Activated CD4-positive, alpha-beta T cell treated with anti-CD3 and anti-CD28 coated beads, Interleukin-2, amount 50 U/mL, for 24 hours (primary cell): ENCODE results near the gene KLHL22.
"Not testable (repeated sequence)": the region's sequence is repeated elsewhere in the genome, so short reads cannot be mapped to it uniquely, and the experiment has no call there.

ENCODE experiments used
- DNase-seq, 2 donors: peaks; one replicate each; pipeline ENCODE4 v3.0.0-alpha.2; 2020; ENCODE audit warnings: low read depth in 1 of 2, low spot score in 1 of 2

Gene KLHL22

GRCh38 chr22:20422271-20423007 lies 73.2 kb downstream of the KLHL22 start:
- no peak for DNase-seq

DNA sequence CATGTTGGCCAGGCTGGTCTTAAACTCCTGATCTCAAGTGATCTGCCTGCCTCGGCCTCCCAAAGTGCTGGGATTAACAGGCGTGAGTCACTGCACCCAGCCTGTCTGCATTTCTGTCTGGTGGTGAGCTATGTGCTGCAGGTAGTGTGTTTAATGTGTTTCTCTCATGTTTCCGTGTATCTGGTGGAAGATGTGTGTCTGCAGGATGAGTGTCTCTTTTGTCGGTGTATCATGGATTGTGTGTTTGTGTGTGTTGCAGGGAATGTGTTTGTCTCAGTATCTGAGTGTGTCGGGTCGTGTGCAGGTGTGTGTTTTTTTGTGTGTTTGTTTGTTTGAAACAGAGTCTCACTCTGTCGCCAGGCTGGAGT lies 74.1 kb downstream of the KLHL22 start:
- no peak for DNase-seq

DNA sequence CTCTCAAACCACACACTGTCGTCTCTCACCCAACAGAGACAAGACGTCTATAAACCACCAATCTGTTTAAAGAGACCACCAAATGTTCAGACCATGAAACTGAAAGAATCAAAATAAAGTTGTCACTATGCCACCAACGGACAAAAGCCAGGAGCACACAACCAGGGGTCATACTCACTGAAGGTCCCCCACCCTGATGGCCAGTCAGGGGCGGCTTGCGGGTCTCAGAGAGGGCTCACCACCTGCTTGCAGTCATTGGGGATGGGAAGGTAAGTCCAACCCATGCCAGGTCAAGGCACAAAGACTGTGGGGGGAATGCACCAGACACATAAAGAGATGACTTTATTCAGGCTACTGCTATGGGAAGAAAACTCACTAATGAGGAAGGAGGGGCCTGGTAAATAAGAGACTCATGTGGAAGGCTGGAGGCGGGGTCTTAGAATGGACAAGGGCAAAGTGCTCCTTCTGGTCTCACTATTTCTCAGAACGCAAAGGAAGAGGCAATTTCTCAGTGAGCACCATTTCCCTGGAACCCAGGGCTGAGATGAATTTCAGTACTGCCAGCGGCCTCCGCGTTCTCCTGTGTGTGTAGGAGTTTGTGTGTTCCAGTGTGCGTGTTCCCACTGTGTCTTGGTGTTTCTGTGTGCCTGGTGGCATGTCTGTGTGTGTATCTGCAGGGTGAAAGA lies 75.3 kb downstream of the KLHL22 start:
- no peak for DNase-seq

- DNase-seq, result no peak
Measured at GRCh38 chr22:20419664-20419951, 76.0 kb downstream of the KLHL22 start.

DNA sequence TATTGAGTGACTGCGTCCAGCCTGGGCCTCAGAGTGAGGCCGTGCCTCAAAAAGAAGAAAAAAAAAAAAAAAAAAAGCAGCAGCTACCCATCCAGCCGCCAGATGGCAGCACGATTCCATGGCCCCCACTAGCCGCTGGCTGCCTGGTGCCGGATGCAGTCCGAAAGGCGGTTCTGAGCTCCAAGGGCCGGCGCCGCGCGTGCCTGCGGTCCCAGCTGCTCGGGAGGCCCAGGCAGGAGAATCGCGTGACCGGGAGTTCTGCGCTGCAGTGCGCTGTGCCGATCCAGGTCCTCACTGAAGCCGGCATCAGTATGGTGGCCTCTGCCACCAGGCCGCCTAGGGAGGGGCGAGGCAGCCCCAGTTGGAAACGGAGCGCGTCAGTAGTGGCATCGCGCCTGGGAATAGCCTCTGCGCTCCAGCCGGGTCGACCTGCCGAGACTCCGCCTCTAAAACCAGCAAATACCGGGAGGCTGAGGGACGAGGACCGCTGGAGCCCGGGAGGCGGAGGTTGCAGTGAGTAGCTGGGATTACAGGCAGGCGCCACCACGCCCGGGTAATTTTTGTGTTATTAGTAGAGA lies 77.3 kb downstream of the KLHL22 start:
- DNase-seq, result peak; percentile 48 to 55

- DNase-seq, result not testable (repeated sequence)
Measured at GRCh38 chr22:20415699-20416098, 79.9 kb downstream of the KLHL22 start.

DNA sequence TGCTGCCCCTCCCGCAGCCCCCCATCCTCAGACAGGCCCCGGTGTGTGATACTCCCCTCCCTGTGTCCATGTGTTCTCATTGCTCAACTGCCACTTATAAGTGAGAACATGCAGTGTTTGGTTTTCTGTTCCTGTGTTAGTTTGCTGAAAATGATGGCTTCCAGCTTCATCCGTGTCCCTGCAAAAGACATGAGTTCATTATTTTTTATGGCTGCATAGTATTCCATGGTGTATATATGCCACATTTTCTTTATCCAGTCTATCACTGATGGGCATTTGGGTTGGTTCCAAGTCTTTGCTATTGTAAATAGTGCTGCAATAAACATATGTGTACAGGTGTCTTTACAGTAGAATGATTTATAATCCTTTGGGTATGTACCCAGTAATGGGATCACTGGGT lies 80.4 kb downstream of the KLHL22 start:
- DNase-seq, result not testable (repeated sequence)

- DNase-seq, result no peak
Measured at GRCh38 chr22:20414450-20414849, 81.1 kb downstream of the KLHL22 start.

DNA sequence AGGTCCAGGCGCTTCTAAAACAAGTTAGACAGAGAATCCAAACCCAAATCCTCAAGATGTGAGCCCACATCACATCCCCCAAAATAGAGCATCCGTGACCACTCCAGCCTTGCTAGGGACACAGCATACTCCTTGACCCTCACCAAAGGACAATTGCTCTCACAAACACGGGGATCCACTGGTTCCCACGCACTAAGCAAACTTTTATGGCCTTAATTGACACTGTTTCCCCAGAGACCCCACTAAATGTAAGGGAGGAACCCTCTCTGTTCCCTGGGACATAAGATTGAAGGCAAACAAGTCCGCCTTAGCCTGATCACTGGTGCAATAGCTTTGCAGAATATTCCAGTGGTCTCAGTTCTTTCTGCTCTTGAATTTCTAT lies 81.5 kb downstream of the KLHL22 start:
- no peak for DNase-seq

GRCh38 chr22:20413217-20414058 lies 82.2 kb downstream of the KLHL22 start:
- no peak for DNase-seq

- no peak for DNase-seq
Measured at GRCh38 chr22:20412474-20413216, 83.0 kb downstream of the KLHL22 start.

GRCh38 chr22:20409385-20409784 lies 86.2 kb downstream of the KLHL22 start:
- not testable (repeated sequence) for DNase-seq

DNA sequence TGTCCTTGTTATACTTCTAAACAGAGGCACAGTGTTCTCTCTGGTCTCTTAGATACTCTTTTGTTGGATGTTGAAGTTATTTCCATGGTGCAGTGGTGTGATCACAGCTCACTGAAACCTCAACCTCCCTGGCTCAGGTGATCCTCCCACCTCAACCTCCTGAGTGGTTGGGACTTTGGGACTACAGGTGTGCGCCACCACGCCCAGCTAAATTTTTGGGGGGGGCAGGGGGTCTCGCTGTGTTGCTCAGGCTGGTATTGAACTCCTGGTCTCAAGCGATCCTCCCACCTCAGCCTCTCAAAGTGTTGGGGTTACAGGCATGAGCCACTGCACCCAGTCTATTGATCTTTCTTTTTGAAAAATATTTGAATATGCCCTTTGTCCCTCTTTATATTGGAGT lies 86.7 kb downstream of the KLHL22 start:
- no peak for DNase-seq

DNA sequence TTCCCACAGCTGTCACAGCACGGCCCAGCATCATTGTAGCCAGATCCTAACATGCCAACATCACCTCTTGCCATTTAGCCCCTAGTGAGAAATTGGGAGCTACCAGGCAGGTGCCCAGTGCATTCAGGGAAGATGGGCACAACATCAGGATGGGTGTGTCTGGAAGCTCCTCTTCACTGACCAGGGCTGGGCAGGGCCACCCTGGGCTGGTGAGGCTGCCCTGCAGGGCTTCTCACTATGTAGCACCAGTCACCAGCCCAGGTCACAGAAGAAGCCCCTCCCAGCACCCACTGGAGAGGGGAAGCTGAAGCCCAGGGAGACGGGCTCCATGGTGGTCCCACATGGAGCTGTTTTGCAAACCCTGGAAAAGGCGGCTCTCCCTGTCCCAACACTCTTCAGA lies 87.8 kb downstream of the KLHL22 start:
- DNase-seq, result no peak

DNA sequence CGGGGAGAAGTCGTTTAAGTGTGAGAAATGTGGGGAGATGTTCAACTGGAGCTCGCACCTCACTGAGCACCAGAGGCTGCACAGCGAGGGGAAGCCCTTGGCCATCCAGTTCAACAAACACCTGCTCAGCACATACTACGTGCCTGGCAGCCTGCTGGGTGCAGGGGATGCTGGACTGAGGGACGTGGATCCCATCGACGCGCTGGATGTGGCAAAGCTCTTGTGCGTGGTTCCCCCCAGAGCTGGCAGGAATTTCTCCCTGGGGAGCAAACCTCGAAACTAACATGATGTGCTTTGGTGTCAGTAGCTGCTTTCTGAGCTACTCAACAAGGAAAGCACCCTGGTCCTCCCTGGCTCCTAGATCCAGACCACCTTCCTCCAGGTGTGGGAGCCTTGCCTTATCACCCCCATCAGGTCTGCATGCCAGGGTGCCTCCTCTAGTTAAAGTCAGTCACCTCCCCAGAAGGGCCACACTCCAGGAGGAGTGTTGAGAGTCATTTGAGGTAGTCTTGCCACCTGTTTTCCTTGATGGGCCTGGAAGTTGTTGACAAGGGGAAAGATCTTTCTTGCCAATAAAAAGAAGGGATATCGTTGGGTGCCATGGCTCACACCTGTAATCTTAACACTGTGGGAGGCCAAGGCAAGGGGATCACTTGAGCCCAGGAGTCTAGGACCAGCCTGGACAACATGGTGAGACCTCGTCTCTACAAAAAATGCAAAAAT lies 88.7 kb downstream of the KLHL22 start:
- DNase-seq, result no peak

GRCh38 chr22:20405931-20406685 lies 89.5 kb downstream of the KLHL22 start:
- DNase-seq, result no peak

DNA sequence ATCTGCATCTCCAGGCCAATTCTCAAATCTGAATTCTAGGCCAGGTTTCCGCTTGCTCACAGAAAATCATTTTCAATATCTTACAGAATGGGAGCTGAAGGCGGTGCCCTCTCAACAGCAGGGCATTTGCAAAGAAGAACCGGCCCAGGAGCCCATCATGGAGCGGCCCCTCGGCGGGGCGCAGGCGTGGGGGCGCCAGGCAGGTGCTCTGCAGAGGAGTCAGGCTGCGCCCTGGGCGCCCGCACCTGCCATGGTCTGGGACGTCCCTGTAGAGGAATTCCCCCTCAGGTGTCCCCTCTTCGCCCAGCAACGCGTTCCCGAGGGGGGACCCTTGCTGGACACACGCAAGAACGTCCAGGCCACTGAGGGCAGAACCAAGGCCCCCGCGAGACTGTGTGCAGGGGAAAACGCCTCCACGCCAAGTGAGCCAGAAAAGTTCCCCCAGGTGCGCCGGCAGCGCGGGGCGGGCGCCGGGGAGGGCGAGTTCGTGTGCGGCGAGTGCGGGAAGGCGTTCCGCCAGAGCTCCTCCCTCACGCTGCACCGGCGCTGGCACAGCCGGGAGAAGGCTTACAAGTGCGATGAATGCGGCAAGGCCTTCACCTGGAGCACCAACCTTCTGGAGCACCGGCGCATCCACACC lies 90.2 kb downstream of the KLHL22 start:
- DNase-seq, result no peak

- no peak for DNase-seq
Measured at GRCh38 chr22:20404881-20405280, 90.7 kb downstream of the KLHL22 start.

- no peak for DNase-seq
Measured at GRCh38 chr22:20403779-20404140, 91.8 kb downstream of the KLHL22 start.
